Vagina (tissue), 2 donors: ENCODE measurements around the gene PLSCR2. TPM values are rescaled to one million over a fixed set of nuclear protein-coding genes. Genes with fewer than 3 reads are reported as not detected.

Experiments
- DNase-seq, 2 donors: peaks; one replicate each; pipeline ENCODE4 v3.0.0-alpha.2; 2017; ENCODE audit errors: extremely low spot score in 2 of 2
- H3K27ac ChIP-seq: fragments of 200-600 bp; sonication (generic); one replicate; pipeline ENCODE4 v1.5.1; 2019
- H3K27me3 ChIP-seq: fragments of 200-600 bp; sonication (generic); one replicate; pipeline ENCODE4 v1.5.1; 2019
- H3K36me3 ChIP-seq, 2 donors: fragments of 200-600 bp; sonication (generic); one replicate each; pipeline ENCODE4 v1.5.1; 2017 to 2019
- H3K4me1 ChIP-seq: fragments of 200-600 bp; sonication (generic); one replicate; pipeline ENCODE4 v1.5.1; 2019
- H3K4me3 ChIP-seq, 2 donors: fragments of 200-600 bp; sonication (generic); 1 replicate in 1 of 2; 2 replicates in 1 of 2; pipeline ENCODE4 v1.5.1; 2016 to 2019
- H3K9me3 ChIP-seq: fragments of 200-600 bp; sonication (generic); one replicate; pipeline ENCODE4 v1.5.1; 2019
- POLR2A ChIP-seq, 2 donors: fragments of 450-650 bp; IDR thresholded peaks; one replicate each; pipeline ENCODE4 v1.6.1; 2017; ENCODE audit warnings: antibody characterized with exemption in 2 of 2, mild to moderate bottlenecking in 2 of 2, moderate library complexity in 2 of 2
- POLR2AphosphoS5 ChIP-seq, 2 donors: sonication (generic); formaldehyde crosslinking; IDR thresholded peaks; one replicate each; pipeline ENCODE4 v1.9.0; 2017; ENCODE audit warnings: antibody characterized with exemption in 2 of 2, mild to moderate bottlenecking in 2 of 2, low read depth in 1 of 2; ENCODE audit not compliant: insufficient read depth in 1 of 2
- intact Hi-C: fragments of 100-400 bp; cut with DNase I; formaldehyde crosslinking; loops from one replicate; pipeline ENCODE4 v1.15.1; 2023
- total RNA-seq: library from RNA; depleted of rRNA; stranded (reverse); fragments of >200 nt; gene quantifications from one replicate; pipeline ENCODE4 v1.2.3, GENCODE V29; 2016
- TF ChIP-seq, protein P1 (sequence below), 3 experiments: fragments of 450-650 bp in 2 of 3; fragments of 200-600 bp in 1 of 3; sonication (generic) in 1 of 3; IDR thresholded peaks; one replicate each; pipeline ENCODE4 v1.5.1; 2017 to 2019; ENCODE audit warnings: antibody characterized with exemption in 3 of 3, mild to moderate bottlenecking in 2 of 3, moderate library complexity in 2 of 3

PLSCR2 gene
- total RNA-seq, 1 donor from 2014 or later, result not detected

DNA sequence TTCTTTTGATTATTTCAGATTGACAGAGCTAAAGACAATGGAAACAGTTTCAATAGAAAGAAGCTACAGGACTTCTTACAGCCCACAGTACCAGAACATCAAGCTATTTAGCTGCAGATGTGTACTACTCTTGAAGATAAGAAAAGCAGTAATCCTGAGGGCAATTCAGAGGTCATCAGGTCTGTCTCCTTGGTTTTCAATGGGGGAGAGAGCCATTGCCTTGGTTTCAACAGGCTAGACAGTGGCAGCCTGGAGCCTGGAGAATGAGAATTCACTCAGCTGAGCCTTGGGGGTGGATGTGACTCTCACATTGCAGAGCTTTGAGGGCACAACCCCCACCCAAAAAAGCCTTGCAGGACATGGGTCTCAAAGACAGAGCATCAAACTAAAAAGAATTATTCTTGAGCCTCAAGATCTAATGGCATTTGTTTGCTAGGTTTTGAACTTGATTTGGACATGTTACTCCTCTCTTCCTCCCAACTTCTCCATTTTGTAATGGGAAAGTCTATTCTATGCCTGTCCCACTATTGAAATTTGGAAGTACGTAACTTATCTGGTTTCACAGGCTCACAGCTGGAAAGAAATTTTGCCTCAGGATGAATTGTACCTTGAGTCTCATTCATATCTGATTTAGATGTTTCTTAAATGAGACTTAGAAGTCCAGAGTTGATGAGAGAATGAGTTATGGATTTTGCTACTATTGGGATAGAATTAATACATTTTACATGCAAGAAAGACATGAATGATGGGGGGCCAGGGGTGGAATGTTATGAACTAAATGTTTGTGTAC is 38.2 kb upstream of the PLSCR2 start:
- intact Hi-C loops, result no loop called here
- no peak for DNase-seq
- H3K27me3 ChIP-seq, result no peaks in the 10 kb centered on the region
- no peak overlapping the region for H3K4me3 ChIP-seq
- no peaks in the 10 kb centered on the region for H3K9me3 ChIP-seq
- H3K36me3 ChIP-seq, result no peaks in the 10 kb centered on the region
- H3K4me1 ChIP-seq, result peaks cover 28% of the 10 kb centered on the region
- peak overlapping the region; percentile 0 for H3K27ac ChIP-seq
- no peak for TF ChIP-seq POLR2AphosphoS5 (IDR thresholded peaks at IDR 0.05; ENCODE audit: insufficient read depth in 1 of 2, low read depth in 1 of 2)
- no peak for TF ChIP-seq POLR2A (IDR thresholded peaks at IDR 0.05)

DNA sequence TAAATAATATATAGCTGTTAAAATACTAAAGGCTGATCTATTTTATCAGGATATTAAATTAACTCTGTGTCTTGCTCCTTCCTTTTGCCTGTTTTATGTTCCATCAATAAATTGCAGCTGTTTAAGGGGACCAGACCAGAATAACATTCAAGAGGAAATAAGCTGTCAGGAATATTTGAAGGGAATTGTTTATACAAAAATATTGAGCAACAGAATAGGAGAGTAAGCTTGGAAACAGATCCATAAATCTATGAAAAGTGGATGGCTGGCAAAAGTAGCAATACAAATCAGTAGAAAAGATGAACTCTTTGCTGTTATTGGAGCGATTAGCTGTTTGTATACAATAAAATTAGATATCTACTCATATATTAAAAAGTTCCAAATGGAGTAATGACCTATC is 36.2 kb upstream of the PLSCR2 start:
- H3K27ac ChIP-seq, result no peak overlapping the region
- intact Hi-C loops, result no loop called here
- no peaks in the 10 kb centered on the region for H3K9me3 ChIP-seq
- H3K27me3 ChIP-seq, result no peaks in the 10 kb centered on the region
- H3K4me3 ChIP-seq, result no peak overlapping the region
- no peak for DNase-seq
- H3K4me1 ChIP-seq, result peaks cover 28% of the 10 kb centered on the region
- no peak for TF ChIP-seq POLR2A (IDR thresholded peaks at IDR 0.05)
- no peak for TF ChIP-seq POLR2AphosphoS5 (IDR thresholded peaks at IDR 0.05; ENCODE audit: insufficient read depth in 1 of 2, low read depth in 1 of 2)
- TF ChIP-seq, protein P1, sequence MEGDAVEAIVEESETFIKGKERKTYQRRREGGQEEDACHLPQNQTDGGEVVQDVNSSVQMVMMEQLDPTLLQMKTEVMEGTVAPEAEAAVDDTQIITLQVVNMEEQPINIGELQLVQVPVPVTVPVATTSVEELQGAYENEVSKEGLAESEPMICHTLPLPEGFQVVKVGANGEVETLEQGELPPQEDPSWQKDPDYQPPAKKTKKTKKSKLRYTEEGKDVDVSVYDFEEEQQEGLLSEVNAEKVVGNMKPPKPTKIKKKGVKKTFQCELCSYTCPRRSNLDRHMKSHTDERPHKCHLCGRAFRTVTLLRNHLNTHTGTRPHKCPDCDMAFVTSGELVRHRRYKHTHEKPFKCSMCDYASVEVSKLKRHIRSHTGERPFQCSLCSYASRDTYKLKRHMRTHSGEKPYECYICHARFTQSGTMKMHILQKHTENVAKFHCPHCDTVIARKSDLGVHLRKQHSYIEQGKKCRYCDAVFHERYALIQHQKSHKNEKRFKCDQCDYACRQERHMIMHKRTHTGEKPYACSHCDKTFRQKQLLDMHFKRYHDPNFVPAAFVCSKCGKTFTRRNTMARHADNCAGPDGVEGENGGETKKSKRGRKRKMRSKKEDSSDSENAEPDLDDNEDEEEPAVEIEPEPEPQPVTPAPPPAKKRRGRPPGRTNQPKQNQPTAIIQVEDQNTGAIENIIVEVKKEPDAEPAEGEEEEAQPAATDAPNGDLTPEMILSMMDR (IDR thresholded peaks at IDR 0.05), result no peak
- H3K36me3 ChIP-seq, result no peaks in the 10 kb centered on the region

DNA sequence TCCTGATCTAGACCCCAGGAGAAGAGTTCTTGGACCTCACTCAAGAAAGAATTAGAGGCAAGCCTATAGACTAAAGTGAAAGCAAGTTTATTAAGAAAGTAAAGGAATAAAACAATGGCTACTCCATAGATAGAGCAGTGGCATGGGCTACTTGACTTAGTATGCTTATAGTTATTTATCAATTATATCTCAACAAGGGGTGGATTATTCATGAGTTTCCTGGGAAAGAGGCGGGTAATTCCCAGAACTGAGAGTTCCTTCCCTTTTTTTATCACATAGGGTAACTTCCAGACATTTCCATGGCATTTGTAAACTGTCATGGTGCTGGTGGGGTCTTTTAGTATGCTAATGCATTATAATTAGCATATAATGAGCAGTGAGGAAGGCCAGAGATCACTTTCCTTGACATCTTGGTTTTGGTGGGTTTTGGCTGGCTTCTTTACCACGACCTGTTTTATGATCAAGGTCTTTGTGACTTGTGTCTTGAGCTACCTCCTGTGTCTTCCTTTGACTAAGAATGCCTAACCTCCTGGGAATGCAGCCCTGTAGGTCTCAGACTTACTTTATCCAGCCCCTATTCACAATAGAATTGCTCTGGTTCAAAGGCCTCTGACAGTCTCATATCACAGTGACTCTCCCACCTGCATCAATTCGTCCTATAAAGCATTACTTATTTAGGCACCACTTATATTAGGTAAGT is 35.3 kb upstream of the PLSCR2 start:
- Histone ChIP-seq H3K27ac (no peak overlapping the region), H3K36me3 (no peaks in the 10 kb centered on the region), H3K4me1 (peaks cover 28% of the 10 kb centered on the region), H3K27me3 (no peaks in the 10 kb centered on the region), H3K9me3 (no peaks in the 10 kb centered on the region), H3K4me3 (no peak overlapping the region)
- DNase-seq, result no peak
- intact Hi-C loops, result no loop called here
- TF ChIP-seq POLR2AphosphoS5 (IDR thresholded peaks at IDR 0.05; ENCODE audit: insufficient read depth in 1 of 2, low read depth in 1 of 2), result no peak
- no peak for TF ChIP-seq POLR2A (IDR thresholded peaks at IDR 0.05)
- TF ChIP-seq, protein P1 (IDR thresholded peaks at IDR 0.05), result no peak

DNA sequence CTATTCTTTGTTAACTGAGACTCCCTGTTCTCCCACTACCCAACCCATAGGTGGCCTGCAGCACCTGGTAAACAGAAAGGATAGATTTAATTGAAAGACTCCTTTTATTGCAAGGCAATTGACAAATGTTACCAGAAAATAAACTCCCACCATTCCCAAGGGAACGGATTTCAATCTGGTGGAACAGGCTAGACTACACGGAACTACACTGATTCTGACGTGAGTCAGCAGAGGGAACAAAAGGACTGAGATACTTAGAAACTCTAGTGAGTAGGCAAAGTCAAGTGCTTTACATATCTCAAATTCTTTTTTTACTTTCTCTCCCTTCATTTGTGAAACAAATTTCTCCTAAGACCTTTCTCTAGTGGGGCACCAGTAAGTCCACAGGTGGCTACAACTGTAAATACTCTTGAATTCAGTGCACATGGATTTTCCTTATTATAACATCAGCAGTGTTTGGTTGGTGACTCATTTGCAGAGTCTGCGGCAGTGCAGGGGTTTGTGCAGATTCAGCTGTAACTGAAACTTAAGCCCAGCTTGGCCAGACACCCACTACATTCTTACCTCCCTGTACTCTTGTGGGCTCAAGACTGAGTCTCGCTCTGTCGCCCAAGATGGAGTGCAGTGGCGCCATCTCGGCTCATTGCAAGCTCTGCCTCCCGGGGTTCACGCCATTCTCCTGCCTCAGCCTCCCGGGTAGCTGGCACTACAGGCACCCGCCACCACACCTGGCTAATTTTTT is 34.3 kb upstream of the PLSCR2 start:
- intact Hi-C loops, result no loop called here
- Histone ChIP-seq H3K4me1 (peaks cover 28% of the 10 kb centered on the region), H3K36me3 (no peaks in the 10 kb centered on the region), H3K9me3 (no peaks in the 10 kb centered on the region), H3K27me3 (no peaks in the 10 kb centered on the region), H3K4me3 (no peak overlapping the region), H3K27ac (no peak overlapping the region)
- no peak for DNase-seq
- TF ChIP-seq POLR2A (IDR thresholded peaks at IDR 0.05), result no peak
- TF ChIP-seq POLR2AphosphoS5 (IDR thresholded peaks at IDR 0.05; ENCODE audit: insufficient read depth in 1 of 2, low read depth in 1 of 2), result peak in 1 of 2 donors; percentile 43

DNA sequence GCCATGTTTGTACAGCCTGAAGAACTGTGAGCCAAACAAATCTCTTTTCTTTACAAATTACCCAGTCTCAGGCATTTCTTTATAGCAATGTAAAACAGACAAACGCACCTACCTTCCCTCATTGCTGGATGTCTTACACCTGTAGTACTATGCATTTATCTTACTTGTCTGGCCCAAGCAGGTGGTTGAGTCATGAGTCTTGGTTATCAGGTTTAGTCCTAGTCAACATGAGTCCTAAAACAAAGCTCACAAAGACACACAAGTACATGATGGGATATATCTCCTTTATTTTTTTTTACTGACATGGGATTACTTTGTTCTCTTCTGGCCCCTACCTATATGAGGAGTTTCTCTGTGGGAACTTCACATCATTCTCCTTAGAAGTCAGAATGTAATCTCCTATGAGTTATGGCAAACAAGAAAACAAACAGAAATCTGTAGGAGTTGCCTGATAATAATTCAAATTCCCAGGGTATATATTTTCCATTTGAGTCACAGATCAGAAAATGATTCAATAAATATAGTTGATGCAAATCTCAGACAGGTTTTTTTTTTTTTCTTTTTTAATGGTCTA is 33.6 kb upstream of the PLSCR2 start:
- DNase-seq, result no peak
- H3K27me3 ChIP-seq, result no peaks in the 10 kb centered on the region
- TF ChIP-seq POLR2A (IDR thresholded peaks at IDR 0.05) (no peak), POLR2AphosphoS5 (IDR thresholded peaks at IDR 0.05; ENCODE audit: insufficient read depth in 1 of 2, low read depth in 1 of 2) (no peak)
- TF ChIP-seq, protein P1 (IDR thresholded peaks at IDR 0.05), result no peak
- intact Hi-C loops, result no loop called here
- no peaks in the 10 kb centered on the region for H3K36me3 ChIP-seq
- H3K4me3 ChIP-seq, result no peak overlapping the region
- H3K9me3 ChIP-seq, result no peaks in the 10 kb centered on the region
- H3K4me1 ChIP-seq, result peaks cover 28% of the 10 kb centered on the region
- H3K27ac ChIP-seq, result no peak overlapping the region
